ENCODE results near the gene MSMB.

MSMB gene

DNA sequence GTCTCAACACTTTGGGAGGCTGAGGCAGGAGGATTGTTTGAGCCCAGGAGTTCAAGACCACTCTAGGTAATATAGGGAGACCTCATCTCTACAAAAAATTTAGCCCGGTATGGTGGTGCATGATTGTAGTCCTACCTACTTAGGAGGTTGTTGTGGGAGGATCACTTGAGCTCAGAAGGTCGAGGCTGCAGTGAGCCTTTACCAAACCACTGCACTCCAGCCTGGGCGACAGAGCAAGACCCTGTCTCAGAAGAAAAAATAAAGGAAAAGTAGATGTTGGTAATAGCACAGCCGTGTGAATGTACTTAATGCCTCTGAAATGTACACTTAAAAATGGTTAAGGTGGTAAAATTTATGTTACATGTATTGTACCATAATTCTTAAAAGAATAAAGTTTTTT, 48.5 kb downstream of the MSMB start:
- TF ChIP-seq REST (IDR thresholded peaks at IDR 0.05; ENCODE audit: insufficient read depth in 1 of 2, low read depth in 2 of 2, low read length in 2 of 2) = no peak
- TF ChIP-seq FOXP2 (optimal IDR thresholded peaks at IDR 0.05; ENCODE audit: borderline replicate concordance, extremely low read depth, extremely low read length, insufficient read depth) = no peak
- no peak for TF ChIP-seq SIN3A (IDR thresholded peaks at IDR 0.05; ENCODE audit: borderline replicate concordance, insufficient read depth, low read length)
- no peak for TF ChIP-seq TAF1 (IDR thresholded peaks at IDR 0.05; ENCODE audit: borderline replicate concordance, insufficient read depth, low read length)
- no peak for TF ChIP-seq POLR2AphosphoS5 (IDR thresholded peaks at IDR 0.05; ENCODE audit: low read depth, low read length)
